NK-92 treated with Interleukin-12 subunit alpha and Interleukin-12 subunit beta, amount 100 ng/mL, for 24 hours (cell line): Measurements from ENCODE around the gene GLDN.

Source experiments
- DNase-seq: peaks from one replicate; lab custom pipeline; 2025; lab: John Stamatoyannopoulos, UW

The GLDN gene

GRCh38 chr15:51356983-51357382 is 15.5 kb downstream of the GLDN start:
- DNase-seq = no peak

GRCh38 chr15:51359981-51360380 is 18.5 kb downstream of the GLDN start:
- no peak for DNase-seq

- DNase-seq = no peak
Observed at GRCh38 chr15:51363383-51363782, 21.9 kb downstream of the GLDN start.

DNA sequence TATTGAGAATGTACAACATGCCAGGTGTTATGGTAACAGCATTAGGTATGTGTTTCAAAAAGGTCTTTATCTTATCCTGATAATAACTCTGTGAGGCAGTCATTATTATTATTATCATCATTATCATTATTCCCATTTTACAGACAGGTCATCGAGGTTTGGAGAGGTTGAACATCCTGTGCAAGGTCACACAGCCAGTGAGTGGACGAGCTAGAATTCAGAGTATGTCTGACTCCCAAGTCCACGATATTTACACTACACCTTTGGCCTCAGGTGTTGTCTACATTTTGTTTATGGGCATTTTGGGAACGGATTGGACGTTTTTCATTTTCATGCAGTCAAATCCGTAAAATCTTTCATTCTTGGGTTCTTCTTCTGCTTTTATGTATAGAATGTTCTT is 24.0 kb downstream of the GLDN start:
- DNase-seq = no peak

DNA sequence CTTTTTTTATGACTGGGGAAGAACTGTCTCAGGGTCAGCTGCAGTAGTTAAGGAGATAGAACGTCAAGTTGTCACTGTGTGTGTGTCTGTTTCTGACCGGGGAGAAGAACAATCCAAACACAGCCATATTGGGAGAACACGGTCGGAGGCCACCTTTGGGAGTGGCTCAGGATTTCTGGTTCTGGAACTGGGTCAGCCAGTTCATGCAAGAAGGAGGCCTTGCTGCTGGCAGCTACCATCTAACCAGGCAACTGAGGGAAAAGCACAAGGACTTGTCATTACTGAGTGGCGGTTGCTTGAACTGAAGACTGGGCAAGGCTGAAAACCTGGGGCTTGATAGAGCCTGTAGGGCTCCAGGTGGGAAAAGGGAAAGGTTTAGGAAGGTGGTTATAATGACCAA is 24.6 kb downstream of the GLDN start:
- no peak for DNase-seq

DNA sequence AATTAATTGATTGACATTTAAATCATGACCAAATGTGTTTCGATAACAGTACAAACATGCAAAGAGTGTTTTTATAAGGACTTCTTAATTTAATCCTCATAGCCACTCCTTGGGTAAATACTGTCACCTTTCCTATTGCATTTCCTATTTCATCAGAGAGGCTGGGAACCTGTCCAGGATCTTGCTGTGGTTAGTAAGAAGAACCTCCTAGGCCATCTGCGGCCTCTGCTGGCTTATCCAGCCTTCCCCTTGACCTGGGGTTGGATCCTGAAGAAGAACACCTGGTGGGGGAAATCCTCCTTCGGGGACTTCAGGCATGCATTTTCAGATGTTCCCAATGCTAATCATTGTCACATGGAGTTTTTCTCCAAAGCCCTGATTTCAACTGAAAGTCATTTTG is 25.5 kb downstream of the GLDN start:
- DNase-seq = no peak

- DNase-seq = no peak
Observed at GRCh38 chr15:51367322-51367976, 26.0 kb downstream of the GLDN start.

DNA sequence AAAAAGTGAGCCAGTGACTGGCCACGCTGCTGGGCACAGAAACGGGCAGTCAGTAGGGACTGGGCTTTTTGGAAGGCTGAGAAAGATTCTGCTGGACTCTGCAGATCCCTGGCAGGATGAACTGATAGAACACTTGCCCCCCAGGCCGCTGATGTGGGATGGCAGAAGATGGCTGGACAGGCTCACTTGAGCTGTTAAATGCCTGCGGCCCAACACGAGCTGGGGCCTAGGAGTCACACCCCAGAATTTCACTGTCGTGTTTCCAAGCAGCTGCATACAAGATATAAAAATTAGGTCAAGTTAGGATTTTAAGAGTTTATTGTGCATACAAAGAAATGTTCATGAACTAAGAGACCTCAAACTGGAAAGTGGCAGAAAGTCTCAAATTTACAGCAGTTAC is 26.9 kb downstream of the GLDN start:
- no peak for DNase-seq

GRCh38 chr15:51368751-51369450 is 27.4 kb downstream of the GLDN start:
- DNase-seq = no peak

DNA sequence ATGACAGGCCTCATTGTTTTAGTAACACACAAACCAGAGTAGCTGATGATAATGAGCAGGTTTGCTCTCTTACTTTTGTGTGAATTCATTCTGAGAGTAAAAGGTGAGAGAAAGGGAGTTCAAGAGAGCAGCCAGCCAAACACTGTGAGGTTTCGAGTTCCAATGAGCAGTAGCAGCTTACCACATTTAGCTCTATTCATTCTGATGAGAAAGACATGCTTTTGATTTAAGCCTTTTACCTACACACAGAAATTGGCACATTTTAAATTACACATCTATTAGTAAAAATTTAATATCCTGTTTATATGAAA is 28.0 kb downstream of the GLDN start:
- DNase-seq = no peak

GRCh38 chr15:51371266-51371665 is 29.8 kb downstream of the GLDN start:
- no peak for DNase-seq

GRCh38 chr15:51374131-51374530 is 32.7 kb downstream of the GLDN start:
- no peak for DNase-seq

DNA sequence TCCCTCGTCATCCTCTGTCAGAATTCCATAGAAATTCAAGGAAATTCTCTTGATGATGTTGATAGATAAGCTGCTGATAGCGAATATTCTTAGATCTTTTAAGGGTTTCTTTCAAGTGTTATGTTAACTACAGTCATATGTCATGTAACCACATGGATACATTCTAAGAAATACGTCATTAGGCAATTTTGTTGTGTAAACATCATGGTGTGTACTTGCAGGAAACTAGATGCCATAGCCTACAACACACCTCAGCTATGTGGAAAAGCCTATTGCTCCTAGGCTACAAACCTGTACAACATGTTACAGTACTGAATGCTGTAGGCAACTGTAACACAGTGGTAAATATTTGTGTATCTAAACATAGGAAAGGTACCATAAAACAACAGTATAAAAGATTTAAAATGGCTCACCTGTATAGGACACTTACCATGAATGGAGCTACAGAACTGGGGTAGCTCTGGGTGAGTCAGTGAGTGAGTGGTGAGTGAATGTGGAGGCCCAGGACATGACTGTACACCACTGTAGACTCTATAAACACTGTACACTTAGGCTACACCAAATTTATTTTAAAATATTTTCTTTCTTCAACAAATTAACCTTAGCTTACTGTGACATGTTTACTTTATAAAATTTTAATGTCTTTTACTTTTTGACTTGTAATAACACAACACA is 34.6 kb downstream of the GLDN start:
- no peak for DNase-seq

- no peak for DNase-seq
Observed at GRCh38 chr15:51377038-51377786, 35.8 kb downstream of the GLDN start.

DNA sequence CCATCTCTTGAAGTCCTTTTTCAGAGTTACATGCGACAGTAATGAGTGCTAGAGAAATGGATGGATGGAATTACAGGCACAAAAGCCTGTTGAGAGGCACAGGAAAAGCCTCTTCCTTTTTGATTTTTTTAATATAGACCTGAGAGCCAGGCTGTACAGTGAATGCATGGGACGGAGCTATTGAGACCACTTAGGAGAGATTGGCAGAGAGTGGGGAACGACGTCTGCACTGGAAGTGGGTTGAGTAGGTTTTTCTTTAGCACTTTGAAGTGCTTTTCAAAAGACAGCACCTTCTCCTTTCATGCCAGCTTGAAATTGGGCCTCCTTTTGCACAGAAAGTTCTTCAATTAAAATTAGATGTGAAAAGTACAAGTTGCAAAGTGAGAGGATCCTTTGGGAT is 37.0 kb downstream of the GLDN start:
- no peak for DNase-seq

- no peak for DNase-seq
Observed at GRCh38 chr15:51379390-51379789, 37.9 kb downstream of the GLDN start.

DNA sequence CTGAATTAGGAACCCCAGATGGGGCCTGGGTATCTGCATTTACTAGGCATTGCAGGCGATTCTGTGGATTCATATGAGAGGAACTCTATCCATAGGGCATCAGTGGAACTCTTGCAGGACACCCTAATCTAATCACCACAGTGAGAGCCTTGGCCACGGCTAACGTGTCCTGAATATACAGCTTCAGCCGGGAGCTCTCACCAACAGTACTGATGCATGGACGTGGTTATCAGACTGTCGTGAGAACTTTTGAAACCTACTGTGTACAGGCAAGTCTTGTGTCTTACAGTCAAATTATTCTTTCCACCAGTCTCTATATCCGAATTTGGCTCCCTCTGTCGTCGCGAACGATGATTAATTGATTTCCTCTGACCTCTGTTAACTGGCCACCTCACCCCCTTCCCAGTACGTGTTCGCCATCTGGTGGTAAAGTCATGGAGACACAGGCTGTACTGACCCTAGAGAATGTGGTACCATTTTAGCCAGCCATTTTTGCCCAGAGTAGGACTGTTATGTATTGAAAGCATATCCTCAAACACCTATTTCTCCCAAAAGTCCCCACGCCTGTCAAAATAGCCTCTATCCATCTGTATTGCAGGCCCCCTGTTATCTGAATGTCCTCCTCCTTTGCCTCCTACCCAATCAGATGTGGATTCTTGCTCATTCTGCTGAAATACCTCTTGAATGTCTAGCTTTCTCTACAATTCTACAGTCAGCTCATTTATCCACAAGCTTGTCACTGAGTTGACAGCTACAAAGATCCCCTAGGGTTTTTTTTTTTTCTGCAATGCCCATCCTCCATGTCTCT is 39.7 kb downstream of the GLDN start:
- peak; percentile 66 for DNase-seq

- DNase-seq = no peak
Observed at GRCh38 chr15:51382787-51383186, 41.3 kb downstream of the GLDN start.

DNA sequence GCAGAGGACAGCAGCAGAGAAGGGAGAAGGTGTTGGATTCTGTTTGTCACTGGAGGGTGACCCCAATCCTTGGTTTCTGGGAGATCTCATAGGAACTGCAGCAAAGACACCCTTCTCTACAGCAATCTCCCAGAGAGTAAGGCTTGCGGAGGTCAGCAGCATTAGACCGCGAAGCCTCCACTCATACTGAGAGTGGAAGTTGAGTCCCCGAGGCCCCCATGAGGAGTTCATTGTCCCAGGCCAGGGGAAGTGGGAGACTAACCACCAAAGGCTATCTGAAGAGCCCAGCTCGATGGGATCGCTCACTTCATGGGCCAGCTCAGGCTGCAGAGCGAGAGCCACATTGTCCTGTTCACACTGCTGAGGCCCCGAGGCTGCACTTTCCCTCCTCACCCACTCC is 44.6 kb downstream of the GLDN start:
- DNase-seq = no peak

GRCh38 chr15:51386486-51386885 is 45.0 kb downstream of the GLDN start:
- DNase-seq = no peak

DNA sequence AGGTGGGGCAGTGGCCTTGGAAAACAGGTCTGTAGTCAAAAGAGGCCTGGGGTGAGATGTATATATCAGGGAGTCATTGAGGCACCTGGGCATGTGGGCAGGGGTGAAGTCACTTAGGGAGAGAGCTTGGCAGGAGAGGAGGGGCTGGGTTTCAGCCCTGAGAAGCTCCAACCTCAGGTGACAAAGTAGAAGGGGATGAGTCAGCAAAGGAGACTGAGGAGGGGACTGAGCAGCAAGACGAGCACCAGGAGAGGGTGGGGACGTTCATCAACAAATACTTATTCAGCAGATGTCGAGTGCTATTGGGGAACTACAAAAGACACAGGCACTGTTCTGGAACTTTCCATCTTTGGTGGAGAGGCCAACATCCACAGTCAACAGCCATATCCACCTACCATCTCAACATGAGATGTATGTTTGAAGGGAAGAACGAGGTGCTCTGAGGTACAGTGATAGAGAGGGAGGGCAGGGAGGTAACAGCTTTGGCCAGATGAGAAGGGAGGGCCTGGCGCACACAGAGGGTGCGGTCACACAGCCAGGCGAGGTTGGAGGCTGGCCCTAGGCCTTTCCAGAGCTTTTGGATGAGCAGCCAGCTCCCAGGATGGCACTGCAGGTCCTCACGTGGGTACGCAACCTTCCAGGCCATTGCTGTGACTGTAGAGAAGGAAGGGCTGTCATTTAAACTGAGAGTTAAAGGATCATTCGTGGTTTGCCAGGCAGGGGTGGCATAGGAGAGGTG is 45.7 kb downstream of the GLDN start:
- DNase-seq = no peak
